SH-SY5Y (cell line): ENCODE data around the gene TSPO2.

Experiments
- GATA2 ChIP-seq: IDR thresholded peaks from 2 replicates; pipeline ENCODE4 v1.6.1; 2011; ENCODE audit warnings: mild to moderate bottlenecking, low read depth, low read length
- GATA3 ChIP-seq: IDR thresholded peaks from 2 replicates; pipeline ENCODE4 v1.6.1; 2011; ENCODE audit warnings: low read depth, mild to moderate bottlenecking, low read length, moderate library complexity

DNA sequence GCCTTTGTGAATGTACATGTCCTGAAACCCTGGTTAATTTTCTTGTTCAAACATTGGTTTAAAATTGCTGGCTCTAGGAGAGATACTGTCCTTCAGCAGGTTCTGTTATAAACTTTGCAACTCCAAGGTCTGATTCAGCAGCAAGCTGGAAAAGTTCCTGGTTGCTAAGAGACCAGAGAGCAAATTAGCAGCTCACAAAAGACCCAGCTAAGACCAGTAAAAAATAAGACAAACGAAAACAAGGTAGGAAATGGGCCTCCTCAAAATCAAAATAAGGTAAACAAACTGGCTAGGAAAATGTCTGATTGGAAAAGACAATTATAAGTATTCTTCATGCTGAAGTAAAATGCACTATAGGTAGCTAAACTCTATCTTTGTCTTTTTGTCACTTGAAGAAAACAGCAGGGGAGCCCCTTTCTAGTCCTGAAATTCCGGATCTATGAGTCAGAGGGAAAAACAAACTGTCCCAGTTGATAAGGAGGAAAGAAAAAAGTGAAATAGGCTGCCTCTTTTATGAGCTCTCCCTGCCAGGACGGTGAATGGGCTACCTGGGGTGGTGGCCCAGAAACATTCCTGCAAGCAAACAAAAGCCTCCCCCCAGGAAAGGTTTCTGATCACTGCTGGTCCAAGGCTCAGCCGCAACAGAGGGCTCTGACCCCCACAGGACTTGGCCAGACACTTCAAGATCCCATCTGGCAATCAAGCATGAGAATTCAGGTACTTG is 44.9 kb upstream of the TSPO2 start:
- TF ChIP-seq GATA3: no peak
- TF ChIP-seq GATA2: no peak
